RWPE1 (cell line): Measurements from ENCODE around the gene ENO4.

Experiments
- CTCF ChIA-PET: fragments of 350-600 bp; sonication (Branson Sonifier 250); formaldehyde crosslinking; extraction: SDS; loops from one replicate; lab custom pipeline; 2021; lab: Yijun Ruan, JAX
- POLR2A ChIA-PET: fragments of 400-600 bp; formaldehyde crosslinking; extraction: SDS; loops from one replicate; lab custom pipeline; 2020; ENCODE audit warnings: antibody characterized with exemption; ENCODE audit not compliant: low non-redundant PET; lab: Yijun Ruan, JAX
- DNase-seq: peaks from one replicate; pipeline ENCODE4 v3.0.0; 2012; ENCODE audit warnings: low spot score
- H3K27ac ChIP-seq: fragments of 450-650 bp; 2 replicates; pipeline ENCODE4 v1.5.1; 2017
- CTCF ChIP-seq: fragments of 450-650 bp; conservative IDR thresholded peaks from 2 replicates; pipeline ENCODE4 v1.5.1; 2017; ENCODE audit warnings: low read depth, mild to moderate bottlenecking

Gene ENO4

GRCh38 chr10:116827214-116827671 is 22.1 kb upstream of the ENO4 start:
- ChIA-PET POLR2A (no interaction called here), CTCF (interaction anchor here (1.3 kb wide), 1 partner anchor 31 kb away, joined by 4 read pairs; no protein-coding TSS in a partner anchor)
- no peak for TF ChIP-seq CTCF
- no peak for DNase-seq
- H3K27ac ChIP-seq, result no peak overlapping the region

DNA sequence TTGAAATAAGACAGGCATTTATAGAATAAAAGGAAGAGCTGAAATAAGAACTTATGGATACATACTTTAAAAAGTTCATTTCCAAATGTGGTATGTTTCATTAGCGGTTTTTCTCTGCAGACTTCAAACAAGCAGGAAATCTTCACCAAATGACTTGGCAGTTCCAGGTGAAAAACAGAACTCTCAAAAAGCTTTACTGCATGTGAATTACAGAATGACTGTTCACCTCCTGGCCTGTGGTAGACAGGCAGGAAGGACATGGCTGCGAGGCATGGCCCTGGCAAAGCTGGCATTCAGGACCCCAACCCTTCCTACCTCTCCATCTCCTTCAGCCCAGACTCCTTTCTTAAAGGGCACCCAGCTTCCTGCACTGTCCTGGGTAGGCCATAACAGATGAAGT is 21.2 kb upstream of the ENO4 start:
- POLR2A ChIA-PET, result no interaction called here

DNA sequence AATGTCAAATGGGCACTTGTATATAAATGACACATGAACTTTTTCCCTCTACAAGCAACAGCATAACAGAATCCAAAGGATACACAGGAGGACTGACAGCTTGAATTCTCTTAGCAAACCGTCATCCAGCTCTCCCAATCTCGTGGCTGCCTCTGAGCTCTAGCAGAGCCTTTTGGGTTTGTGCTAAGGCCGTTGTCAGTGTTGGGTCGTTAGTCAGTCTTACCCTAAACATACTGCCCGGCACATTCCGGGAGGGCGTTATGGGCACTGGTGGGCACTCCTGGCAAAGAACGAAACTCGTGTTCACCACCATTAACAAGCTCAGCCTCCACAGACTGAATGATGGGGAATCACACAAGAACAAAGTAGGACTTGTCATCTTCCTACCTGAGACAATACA is 19.6 kb upstream of the ENO4 start:
- no peak for TF ChIP-seq CTCF
- POLR2A ChIA-PET, result no interaction called here
- no peak for DNase-seq
- CTCF ChIA-PET, result no interaction called here
- H3K27ac ChIP-seq, result no peak overlapping the region

More for the DNA sequence above, 21.2 kb upstream of the ENO4 start:
- H3K27ac ChIP-seq, result no peak overlapping the region
- CTCF ChIA-PET, result interaction anchor here (1.3 kb wide), 1 partner anchor 31 kb away, joined by 4 read pairs; no protein-coding TSS in a partner anchor
- DNase-seq, result no peak
- TF ChIP-seq CTCF, result no peak

DNA sequence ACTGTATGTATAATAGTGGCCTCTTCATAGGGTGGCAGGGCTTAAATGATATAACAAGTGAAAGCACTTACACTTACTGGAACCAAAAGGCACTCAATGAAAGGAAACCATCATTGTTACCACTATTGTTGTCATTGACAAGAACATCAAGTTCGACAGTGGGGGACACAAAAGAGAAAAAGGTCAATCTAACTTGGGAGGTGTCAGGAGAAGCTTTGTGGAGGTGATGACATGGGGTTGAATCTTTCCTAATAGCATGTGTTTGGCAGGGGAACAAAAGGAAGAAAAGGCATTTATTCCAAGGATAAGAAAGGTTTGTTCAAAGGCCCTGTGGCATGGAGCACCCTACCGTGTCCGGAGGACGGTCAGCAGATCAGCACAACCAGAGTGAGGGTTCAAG is 18.2 kb upstream of the ENO4 start:
- POLR2A ChIA-PET, result no interaction called here
- no peak for TF ChIP-seq CTCF
- CTCF ChIA-PET, result no interaction called here
- H3K27ac ChIP-seq, result no peak overlapping the region
- no peak for DNase-seq

DNA sequence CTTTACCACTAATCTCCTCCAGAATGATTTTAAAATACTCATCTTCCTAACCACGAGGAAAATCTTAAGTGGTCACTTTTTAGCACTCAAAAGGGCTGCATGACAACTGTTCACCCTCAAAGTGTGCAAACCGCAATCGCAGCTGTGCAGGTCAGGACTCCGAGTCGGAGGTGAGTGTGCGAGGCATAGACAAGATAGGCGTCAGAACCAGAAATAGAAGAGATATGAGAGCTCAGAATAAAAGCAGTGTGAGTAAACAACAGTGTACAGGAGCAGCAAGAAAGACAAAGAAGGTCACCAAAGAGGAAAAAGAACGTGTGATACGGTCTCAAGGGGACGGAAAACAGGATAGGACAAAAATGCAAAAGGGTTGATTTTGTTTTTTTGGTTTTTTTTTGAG is 17.5 kb upstream of the ENO4 start:
- CTCF ChIA-PET, result no interaction called here
- TF ChIP-seq CTCF, result no peak
- no peak for DNase-seq
- POLR2A ChIA-PET, result no interaction called here
- H3K27ac ChIP-seq, result no peak overlapping the region

DNA sequence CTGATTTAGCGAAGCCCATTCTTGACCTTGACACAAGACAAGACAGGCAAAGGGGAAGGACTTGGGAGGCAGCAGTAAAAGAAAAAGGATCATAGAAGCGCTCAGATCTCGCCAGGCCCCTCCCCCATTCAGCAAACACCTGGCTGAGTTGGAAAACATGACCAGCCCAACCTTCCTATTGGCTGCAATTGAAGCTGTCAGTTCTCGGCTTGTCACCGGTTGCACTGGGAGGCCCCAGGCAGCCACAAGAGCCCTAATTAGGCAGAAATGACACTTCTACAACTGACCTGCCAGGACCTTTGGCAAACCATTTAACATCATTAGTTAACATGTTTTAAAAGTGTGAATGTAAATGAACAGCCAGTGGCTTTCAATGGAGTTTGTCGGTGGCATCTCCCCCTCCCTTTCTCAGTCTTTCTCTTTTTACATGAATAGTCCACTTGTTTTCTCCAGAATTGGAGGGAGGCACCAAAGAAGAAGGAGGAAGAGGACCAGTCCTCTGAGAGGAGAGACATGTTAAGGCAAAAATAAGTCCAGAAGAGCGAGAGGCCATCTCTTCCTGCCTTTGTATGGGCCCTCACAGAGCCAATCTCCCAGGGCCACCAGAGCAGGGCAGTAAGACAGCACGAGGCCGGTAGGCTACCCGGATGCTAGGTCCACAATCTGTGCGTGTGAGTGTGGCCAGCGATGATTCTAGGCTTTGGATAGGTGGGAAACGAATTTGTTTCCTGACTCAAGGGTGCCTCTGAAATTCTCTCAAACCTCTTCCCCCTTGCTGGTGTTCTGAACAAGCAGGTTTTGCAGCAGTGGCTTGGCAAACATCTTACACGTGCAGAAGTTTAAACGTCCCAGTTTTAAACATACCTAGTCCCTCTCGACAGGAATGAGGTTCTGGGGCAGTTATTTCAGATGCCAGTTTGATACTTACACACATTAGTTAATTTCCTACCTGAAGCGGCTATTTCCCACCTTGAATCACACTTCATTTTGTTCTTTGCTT is 15.0 kb upstream of the ENO4 start:
- CTCF ChIA-PET, result interaction anchor here (0.8 kb wide), 1 partner anchor 11 kb away, joined by 4 read pairs; no protein-coding TSS in a partner anchor
- H3K27ac ChIP-seq, result no peak overlapping the region
- POLR2A ChIA-PET, result interaction anchor here (0.6 kb wide), 1 partner anchor 56 kb away, joined by 3 read pairs; no protein-coding TSS in a partner anchor
- TF ChIP-seq CTCF, result no peak
- DNase-seq, result no peak
